Measurements from ENCODE around the gene SPATA24. TPM values are rescaled to one million over a fixed set of nuclear protein-coding genes. Genes with fewer than 3 reads are reported as not detected.

The SPATA24 gene
- total RNA-seq, 1 donor = 3.6 TPM

- Histone ChIP-seq H3K4me3 (ENCODE audit: insufficient read depth, low read length) (peak overlapping the region; percentile 57), H4K20me1 (ENCODE audit: insufficient read depth, low read length) (peaks cover 4% of the 10 kb centered on the region)
- DNase-seq (ENCODE audit: insufficient read length, low spot score, missing footprints) = peak; percentile 95
Observed at GRCh38 chr5:139391570-139392323, 12.1 kb downstream of the SPATA24 start.

GRCh38 chr5:139390639-139391569, 13.0 kb downstream of the SPATA24 start:
- Histone ChIP-seq H3K9me3 (ENCODE audit: low read depth, low read length) (no peaks in the 10 kb centered on the region), H4K20me1 (ENCODE audit: insufficient read depth, low read length) (peaks cover 4% of the 10 kb centered on the region), H3K4me1 (ENCODE audit: insufficient read depth, low read length) (no peaks in the 10 kb centered on the region), H3K36me3 (ENCODE audit: insufficient read depth, low read length) (no peaks in the 10 kb centered on the region), H3K4me2 (ENCODE audit: insufficient read depth, low read length) (no peak overlapping the region), H2AFZ (ENCODE audit: low read length) (peak overlapping the region; percentile 42), H3K79me2 (ENCODE audit: insufficient read depth, low read length) (no peaks in the 10 kb centered on the region), H3K27ac (ENCODE audit: low read depth, low read length) (no peak overlapping the region), H3K27me3 (ENCODE audit: insufficient read depth, low read length) (peaks cover 18% of the 10 kb centered on the region), H3K4me3 (ENCODE audit: insufficient read depth, low read length) (no peak overlapping the region)
- DNase-seq (ENCODE audit: insufficient read length, low spot score, missing footprints) = peak; percentile 88
- no peak for TF ChIP-seq CTCF (IDR thresholded peaks at IDR 0.05; ENCODE audit: extremely low read depth, low read depth, low read length)

More at GRCh38 chr5:139391570-139392323, 12.1 kb downstream of the SPATA24 start:
- H2AFZ ChIP-seq (ENCODE audit: low read length) = peak overlapping the region; percentile 42
- no peaks in the 10 kb centered on the region for H3K9me3 ChIP-seq (ENCODE audit: low read depth, low read length)
- H3K79me2 ChIP-seq (ENCODE audit: insufficient read depth, low read length) = no peaks in the 10 kb centered on the region
- no peak overlapping the region for H3K27ac ChIP-seq (ENCODE audit: low read depth, low read length)
- H3K4me1 ChIP-seq (ENCODE audit: insufficient read depth, low read length) = no peaks in the 10 kb centered on the region
- H3K27me3 ChIP-seq (ENCODE audit: insufficient read depth, low read length) = peaks cover 18% of the 10 kb centered on the region
- H3K36me3 ChIP-seq (ENCODE audit: insufficient read depth, low read length) = no peaks in the 10 kb centered on the region
- TF ChIP-seq CTCF (IDR thresholded peaks at IDR 0.05; ENCODE audit: extremely low read depth, low read depth, low read length) = no peak
- H3K4me2 ChIP-seq (ENCODE audit: insufficient read depth, low read length) = peak overlapping the region; percentile 71

- no peaks in the 10 kb centered on the region for H3K79me2 ChIP-seq (ENCODE audit: insufficient read depth, low read length)
- H3K27ac ChIP-seq (ENCODE audit: low read depth, low read length) = no peak within 1 kb of the TSS
- no peaks in the 10 kb centered on the region for H3K4me1 ChIP-seq (ENCODE audit: insufficient read depth, low read length)
- TF ChIP-seq CTCF (IDR thresholded peaks at IDR 0.05; ENCODE audit: extremely low read depth, low read depth, low read length) = no peak
- H3K27me3 ChIP-seq (ENCODE audit: insufficient read depth, low read length) = peaks cover 18% of the 10 kb centered on the region
- DNase-seq (ENCODE audit: insufficient read length, low spot score, missing footprints) = peak; percentile 87
- no peaks in the 10 kb centered on the region for H3K36me3 ChIP-seq (ENCODE audit: insufficient read depth, low read length)
- H3K4me2 ChIP-seq (ENCODE audit: insufficient read depth, low read length) = no peak within 1 kb of the TSS
- no peak within 1 kb of the TSS for H3K4me3 ChIP-seq (ENCODE audit: insufficient read depth, low read length)
- no peaks in the 10 kb centered on the region for H3K9me3 ChIP-seq (ENCODE audit: low read depth, low read length)
- no peak within 1 kb of the TSS for H2AFZ ChIP-seq (ENCODE audit: low read length)
- no peaks in the 10 kb centered on the region for H4K20me1 ChIP-seq (ENCODE audit: insufficient read depth, low read length)
Observed at GRCh38 chr5:139389701-139390638, 13.9 kb downstream of the SPATA24 start, which contains the start of gene MZB1. Gene MZB1 (minus strand): TSS chr5:139389913. CDS start chr5:139389856, 57 bp downstream.
